Mesenchymal stem cell (in vitro differentiated cells and primary cell): ENCODE measurements around the gene HIVEP3.

Source experiments
- DNase-seq: peaks from one replicate; pipeline ENCODE4 v3.0.0-alpha.2; 2013
- H2AFZ ChIP-seq: one replicate; pipeline ENCODE4 v1.6.1; 2013; ENCODE audit warnings: low read depth, mild to moderate bottlenecking, control low read depth, inconsistent platforms, low read length, moderate library complexity
- H2AK5ac ChIP-seq: 2 replicates; pipeline ENCODE4 v1.6.1; 2013; ENCODE audit warnings: low read length, moderate library complexity, mild to moderate bottlenecking, inconsistent platforms; ENCODE audit not compliant: severe bottlenecking
- H2BK120ac ChIP-seq: one replicate; pipeline ENCODE4 v1.6.1; 2013; ENCODE audit warnings: low read depth, mild to moderate bottlenecking, inconsistent platforms, low read length, moderate library complexity
- H2BK12ac ChIP-seq, 2 experiments: one replicate each; pipeline ENCODE4 v1.6.1; 2013; ENCODE audit warnings: inconsistent platforms in 2 of 2, low read length in 2 of 2, mild to moderate bottlenecking in 2 of 2, moderate library complexity in 2 of 2, control low read depth in 1 of 2
- H2BK15ac ChIP-seq: one replicate; pipeline ENCODE4 v1.6.1; 2013; ENCODE audit warnings: mild to moderate bottlenecking, low read depth, inconsistent platforms; ENCODE audit not compliant: poor library complexity, severe bottlenecking
- H2BK5ac ChIP-seq: 2 replicates; pipeline ENCODE4 v1.6.1; 2013; ENCODE audit warnings: low read depth, mild to moderate bottlenecking, low read length, control low read depth, inconsistent platforms; ENCODE audit not compliant: poor library complexity, severe bottlenecking
- H3K14ac ChIP-seq, 2 experiments: one replicate each; pipeline ENCODE4 v1.6.1; 2013; ENCODE audit warnings: inconsistent platforms in 2 of 2, low read length in 2 of 2, control low read depth in 1 of 2, mild to moderate bottlenecking in 1 of 2, moderate library complexity in 1 of 2
- H3K18ac ChIP-seq, 2 experiments: one replicate each; pipeline ENCODE4 v1.6.1; 2013; ENCODE audit warnings: inconsistent platforms in 2 of 2, low read length in 2 of 2, control low read depth in 1 of 2, low read depth in 1 of 2, mild to moderate bottlenecking in 1 of 2
- H3K23ac ChIP-seq, 2 experiments: one replicate each; pipeline ENCODE4 v1.6.1; 2013; ENCODE audit warnings: inconsistent platforms in 2 of 2, low read length in 2 of 2, mild to moderate bottlenecking in 2 of 2, moderate library complexity in 2 of 2, control low read depth in 1 of 2
- H3K27ac ChIP-seq: 2 replicates; pipeline ENCODE4 v1.5.1; 2013; ENCODE audit warnings: mild to moderate bottlenecking, moderate library complexity, low read length, control low read depth, inconsistent platforms; ENCODE audit not compliant: poor library complexity, severe bottlenecking
- H3K27me3 ChIP-seq, 2 experiments: 2 replicates each; pipeline versions ENCODE4 v1.6.1 to v1.7.0; 2013; ENCODE audit warnings: low read length in 2 of 2, mild to moderate bottlenecking in 2 of 2, moderate library complexity in 2 of 2, control low read depth in 1 of 2, inconsistent platforms in 1 of 2; ENCODE audit not compliant: control insufficient read depth in 1 of 2, insufficient read depth in 1 of 2
- H3K36me3 ChIP-seq, 2 experiments: 2 replicates each; pipeline versions ENCODE4 v1.6.1 to v1.7.0; 2013; ENCODE audit warnings: low read length in 2 of 2, control low read depth in 1 of 2, inconsistent platforms in 1 of 2, low read depth in 1 of 2, mild to moderate bottlenecking in 1 of 2; ENCODE audit not compliant: insufficient read depth in 2 of 2, control insufficient read depth in 1 of 2
- H3K4ac ChIP-seq, 2 experiments: one replicate each; pipeline ENCODE4 v1.6.1; 2013; ENCODE audit warnings: inconsistent platforms in 2 of 2, low read length in 2 of 2, mild to moderate bottlenecking in 2 of 2, moderate library complexity in 2 of 2, control low read depth in 1 of 2, low read depth in 1 of 2
- H3K4me1 ChIP-seq: 2 replicates; pipeline ENCODE4 v1.6.1; 2013; ENCODE audit warnings: low read depth, low read length, control low read depth; ENCODE audit not compliant: control insufficient read depth, insufficient read depth
- H3K4me2 ChIP-seq: 2 replicates; pipeline ENCODE4 v1.6.1; 2013; ENCODE audit warnings: low read length, mild to moderate bottlenecking, inconsistent platforms; ENCODE audit not compliant: poor library complexity, severe bottlenecking
- H3K4me3 ChIP-seq, 2 experiments: 2 replicates each; pipeline versions ENCODE4 v1.5.1 to v1.7.0; 2013; ENCODE audit warnings: low read length in 2 of 2, mild to moderate bottlenecking in 2 of 2, control low read depth in 1 of 2, low read depth in 1 of 2; ENCODE audit not compliant: insufficient read depth in 1 of 2
- H3K79me1 ChIP-seq: replicated peaks from 2 replicates; pipeline ENCODE4 v1.6.1; 2013; ENCODE audit warnings: mild to moderate bottlenecking, control low read depth, low read length, inconsistent platforms; ENCODE audit not compliant: poor library complexity, severe bottlenecking
- H3K9ac ChIP-seq: 2 replicates; pipeline ENCODE4 v1.7.0; 2013; ENCODE audit warnings: mild to moderate bottlenecking, low read length, moderate library complexity
- H3K9me3 ChIP-seq: 2 replicates; pipeline ENCODE4 v1.7.0; 2013; ENCODE audit warnings: mild to moderate bottlenecking, low read length; ENCODE audit not compliant: control insufficient read depth
- H4K8ac ChIP-seq: one replicate; pipeline ENCODE4 v1.6.1; 2013; ENCODE audit warnings: inconsistent platforms, mild to moderate bottlenecking, low read length, moderate library complexity
- H4K91ac ChIP-seq: one replicate; pipeline ENCODE4 v1.6.1; 2013; ENCODE audit warnings: mild to moderate bottlenecking, low read length, inconsistent platforms
- WGBS: methylation state at CpG from one replicate; pipeline ENCODE4 v1.1.7; 2013; ENCODE audit warnings: mixed read lengths; 5-methylcytosine and 5-hydroxymethylcytosine counted together

HIVEP3 gene

GRCh38 chr1:41751804-41752513 lies 166.8 kb downstream of the HIVEP3 start:
- Histone ChIP-seq H4K8ac (no peak overlapping the region), H3K4me3 (no peak overlapping the region), H3K9ac (no peak overlapping the region), H3K4me2 (peak overlapping the region; percentile 8), H3K27me3 (peaks cover 0 to 10% of the 10 kb centered on the region in 2 experiments), H3K4me1 (peaks cover 28% of the 10 kb centered on the region), H3K23ac (no peak overlapping the region), H3K9me3 (no peaks in the 10 kb centered on the region), H3K36me3 (no peaks in the 10 kb centered on the region), H3K4ac (no peak overlapping the region), H3K14ac (no peak overlapping the region), H3K18ac (no peak overlapping the region), H2BK15ac (no peak overlapping the region), H2BK120ac (no peak overlapping the region), H2BK12ac (peak overlapping the region in 1 of 2 experiments; percentile 7), H3K27ac (peak overlapping the region; percentile 33), H2AK5ac (peak overlapping the region; percentile 76), H3K79me1 (peaks cover 8% of the 10 kb centered on the region), H4K91ac (no peak overlapping the region), H2AFZ (no peak overlapping the region), H2BK5ac (no peak overlapping the region)
- peak; percentile 47 for DNase-seq
- 74% methylated on average over 8 of the region's 9 CpGs for WGBS

GRCh38 chr1:41749991-41750745 lies 168.6 kb downstream of the HIVEP3 start:
- Histone ChIP-seq H3K14ac (no peak overlapping the region), H2BK15ac (no peak overlapping the region), H2AK5ac (peak overlapping the region; percentile 69), H2AFZ (no peak overlapping the region), H3K4me1 (peaks cover 28% of the 10 kb centered on the region), H3K9ac (no peak overlapping the region), H2BK12ac (no peak overlapping the region), H3K4me2 (no peak overlapping the region), H3K4me3 (no peak overlapping the region), H3K27ac (peak overlapping the region; percentile 5), H4K91ac (no peak overlapping the region), H3K36me3 (no peaks in the 10 kb centered on the region), H3K27me3 (peaks cover 0 to 14% of the 10 kb centered on the region in 2 experiments), H2BK120ac (no peak overlapping the region), H4K8ac (no peak overlapping the region), H3K23ac (no peak overlapping the region), H3K4ac (no peak overlapping the region), H3K79me1 (peaks cover 8% of the 10 kb centered on the region), H3K9me3 (no peaks in the 10 kb centered on the region), H3K18ac (no peak overlapping the region), H2BK5ac (no peak overlapping the region)
- WGBS, result 77% methylated on average over 7 of the region's 11 CpGs
- DNase-seq, result no peak

GRCh38 chr1:41745022-41745421 lies 173.7 kb downstream of the HIVEP3 start:
- Histone ChIP-seq H3K36me3 (no peaks in the 10 kb centered on the region), H3K14ac (no peak overlapping the region), H2BK120ac (no peak overlapping the region), H3K79me1 (peaks cover 14% of the 10 kb centered on the region), H3K4me3 (no peak overlapping the region), H2BK5ac (no peak overlapping the region), H4K91ac (no peak overlapping the region), H3K9ac (no peak overlapping the region), H2AFZ (no peak overlapping the region), H2BK15ac (no peak overlapping the region), H3K9me3 (no peaks in the 10 kb centered on the region), H3K27me3 (peaks cover 0 to 14% of the 10 kb centered on the region in 2 experiments), H4K8ac (no peak overlapping the region), H3K4ac (no peak overlapping the region), H3K18ac (no peak overlapping the region), H3K23ac (no peak overlapping the region), H2AK5ac (peak overlapping the region; percentile 1), H3K4me1 (peaks cover 21% of the 10 kb centered on the region), H2BK12ac (no peak overlapping the region), H3K4me2 (no peak overlapping the region), H3K27ac (no peak overlapping the region)
- no peak for DNase-seq
- WGBS, result 92% methylated on average over 1 of the region's 2 CpGs

GRCh38 chr1:41743366-41743765 lies 175.4 kb downstream of the HIVEP3 start:
- peaks cover 23% of the 10 kb centered on the region for H3K4me1 ChIP-seq
- H4K8ac ChIP-seq, result no peak overlapping the region
- H3K18ac ChIP-seq, result no peak overlapping the region
- no peak for DNase-seq
- no peak overlapping the region for H3K4ac ChIP-seq
- H3K14ac ChIP-seq, result no peak overlapping the region
- H3K79me1 ChIP-seq, result peaks cover 12% of the 10 kb centered on the region
- no peak overlapping the region for H2BK12ac ChIP-seq
- no peak overlapping the region for H2BK5ac ChIP-seq
- no peak overlapping the region for H2AFZ ChIP-seq
- H2BK120ac ChIP-seq, result no peak overlapping the region
- no peaks in the 10 kb centered on the region for H3K9me3 ChIP-seq
- no peak overlapping the region for H3K23ac ChIP-seq
- H2BK15ac ChIP-seq, result no peak overlapping the region
- H3K9ac ChIP-seq, result no peak overlapping the region
- H3K27ac ChIP-seq, result no peak overlapping the region
- peak overlapping the region; percentile 65 for H2AK5ac ChIP-seq
- no peak overlapping the region for H3K4me2 ChIP-seq
- H3K36me3 ChIP-seq, result no peaks in the 10 kb centered on the region
- no peak overlapping the region for H4K91ac ChIP-seq
- 63% methylated on average over 1 of the region's 3 CpGs for WGBS
- no peak overlapping the region for H3K4me3 ChIP-seq
- peaks cover 0 to 11% of the 10 kb centered on the region in 2 experiments for H3K27me3 ChIP-seq
